NOMO-1 treated with dmso at 0.1 percent for 144 hours (cell line): Measurements from ENCODE around the gene TMEM62.
"Not testable (repeated sequence)": the region's sequence is repeated elsewhere in the genome, so short reads cannot be mapped to it uniquely, and the experiment has no call there.

Experiments used
- DNase-seq: peaks from one replicate; lab custom pipeline; 2025; ENCODE audit not compliant: unreplicated experiment; lab: John Stamatoyannopoulos, UW

TMEM62 gene

DNA sequence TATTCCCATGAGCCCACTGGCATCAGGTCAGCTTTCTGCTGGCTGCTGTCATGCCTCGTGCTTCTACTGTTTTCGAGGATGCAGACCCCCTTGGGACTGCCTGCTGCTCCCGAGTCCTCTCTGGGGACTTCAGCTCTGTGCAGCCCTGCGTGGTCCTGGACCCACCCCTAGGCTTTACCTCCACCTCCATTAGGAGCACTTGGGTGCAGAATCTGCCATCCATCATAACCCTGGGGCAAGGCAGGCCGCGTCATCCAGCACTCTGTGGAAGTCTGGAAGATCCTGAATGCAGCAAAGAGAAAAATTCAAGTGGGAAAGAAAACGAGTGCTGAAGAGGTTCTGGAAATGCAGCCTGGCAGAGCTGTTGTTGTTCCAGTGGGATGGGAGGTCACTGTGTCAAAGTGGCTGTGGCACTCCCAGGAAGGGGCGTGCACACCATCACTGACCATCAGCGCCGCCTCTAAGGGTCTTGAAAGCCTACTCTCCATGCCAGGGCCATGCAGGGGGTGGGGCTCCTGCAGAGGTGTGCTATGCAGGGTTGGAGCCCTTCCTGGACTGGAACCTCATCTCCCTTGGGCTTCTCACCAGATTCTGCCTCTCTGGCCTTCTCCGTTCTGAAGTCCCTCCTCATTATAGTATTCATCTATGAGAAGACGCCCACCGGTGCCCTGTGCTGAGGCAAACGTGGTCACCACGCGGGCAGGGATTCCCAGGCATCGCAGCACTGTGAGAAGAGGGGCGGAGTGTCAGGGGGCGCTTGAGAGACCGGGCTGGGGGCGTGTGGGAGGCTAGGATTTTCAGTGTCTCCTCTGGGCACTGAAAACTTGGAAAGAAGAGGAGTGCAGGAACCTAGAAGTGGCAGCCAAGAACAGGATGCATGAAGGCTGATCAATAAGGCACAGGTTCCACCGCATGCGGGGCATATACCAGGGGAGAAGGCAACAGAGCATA is 74.9 kb downstream of the TMEM62 start:
- DNase-seq: no peak

DNA sequence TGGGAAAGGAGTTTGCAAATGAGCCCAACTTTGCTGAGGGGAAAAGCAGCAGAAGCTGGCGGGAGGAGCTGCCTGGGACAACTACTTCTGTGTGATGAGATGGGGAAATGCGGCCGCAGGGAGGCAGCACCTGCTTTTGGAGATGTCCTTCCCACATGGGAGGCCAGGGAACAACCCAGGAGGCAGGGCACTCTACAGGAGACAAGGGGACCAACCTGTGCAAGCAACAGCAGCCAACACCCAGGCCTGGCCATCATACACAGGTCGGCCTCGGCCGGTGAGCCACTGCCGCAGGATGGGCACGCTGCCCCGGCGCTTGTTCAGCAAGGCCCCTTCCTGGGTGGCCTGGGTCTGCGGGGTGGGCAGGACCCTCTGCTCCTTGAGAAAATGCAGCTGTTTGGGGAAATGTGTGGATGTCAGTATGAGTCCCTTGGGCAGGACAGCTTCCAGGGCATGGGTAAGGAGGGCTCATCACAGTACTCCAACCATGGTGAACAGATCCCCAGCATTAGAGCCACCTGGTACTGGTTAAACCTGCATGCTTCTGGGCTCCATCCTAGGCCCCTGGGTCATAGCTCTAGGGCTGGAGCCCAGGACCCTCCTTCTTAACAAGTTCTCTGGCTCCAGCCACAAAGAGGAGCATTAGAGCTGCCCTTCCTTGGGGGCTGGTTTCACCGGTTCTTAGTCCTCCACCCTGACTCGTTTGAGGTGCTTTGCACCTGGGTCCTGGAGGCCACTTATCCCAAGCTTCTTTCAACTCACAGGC is 75.9 kb downstream of the TMEM62 start:
- no peak for DNase-seq

DNA sequence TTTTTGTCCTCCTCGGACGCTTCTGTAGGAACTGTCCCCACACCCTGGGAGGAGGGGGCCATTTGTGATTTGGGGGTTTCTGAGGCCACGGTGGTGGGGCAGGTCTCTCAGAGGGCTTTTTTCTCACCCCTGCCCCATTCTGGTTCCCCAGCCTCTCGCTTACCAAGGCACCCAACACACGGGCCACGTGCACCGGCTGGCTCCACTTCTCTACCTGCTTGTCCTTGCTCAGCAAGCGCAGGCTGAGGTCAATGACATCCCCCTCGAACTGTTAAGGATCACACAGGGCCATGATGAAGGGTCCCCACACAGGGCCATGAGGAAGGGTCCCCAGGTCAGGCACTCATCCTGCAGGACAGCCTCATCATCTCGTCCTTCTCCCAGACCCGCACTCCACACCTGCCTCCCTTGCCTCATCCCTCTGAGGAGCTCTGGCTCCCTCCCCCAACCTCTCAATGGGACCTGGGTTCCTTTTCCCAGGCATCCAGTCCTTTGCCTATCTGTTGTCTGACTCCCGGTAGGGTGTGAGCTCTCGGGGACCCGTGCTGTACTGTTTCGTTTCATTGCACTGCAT is 76.9 kb downstream of the TMEM62 start:
- no peak for DNase-seq

DNA sequence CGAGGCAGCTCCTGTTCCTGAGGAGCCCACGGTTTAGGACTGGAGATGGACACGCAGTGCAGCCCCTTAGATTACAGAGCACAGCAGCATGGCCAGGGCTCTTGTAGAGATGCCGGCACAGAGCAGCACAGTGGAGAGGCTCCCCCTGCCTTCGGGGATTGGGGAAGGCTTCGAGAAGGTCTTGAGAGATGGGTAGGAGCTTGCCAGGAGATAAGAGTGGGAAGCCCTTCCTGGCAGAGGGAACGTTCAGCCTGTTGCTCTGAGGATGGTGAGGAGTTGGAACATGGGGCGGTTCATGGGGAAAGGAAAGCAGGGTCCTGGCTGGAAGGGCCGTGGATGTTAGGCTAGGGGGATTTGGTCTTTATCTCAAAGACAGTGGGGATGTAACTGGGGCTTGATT is 77.4 kb downstream of the TMEM62 start:
- no peak for DNase-seq

DNA sequence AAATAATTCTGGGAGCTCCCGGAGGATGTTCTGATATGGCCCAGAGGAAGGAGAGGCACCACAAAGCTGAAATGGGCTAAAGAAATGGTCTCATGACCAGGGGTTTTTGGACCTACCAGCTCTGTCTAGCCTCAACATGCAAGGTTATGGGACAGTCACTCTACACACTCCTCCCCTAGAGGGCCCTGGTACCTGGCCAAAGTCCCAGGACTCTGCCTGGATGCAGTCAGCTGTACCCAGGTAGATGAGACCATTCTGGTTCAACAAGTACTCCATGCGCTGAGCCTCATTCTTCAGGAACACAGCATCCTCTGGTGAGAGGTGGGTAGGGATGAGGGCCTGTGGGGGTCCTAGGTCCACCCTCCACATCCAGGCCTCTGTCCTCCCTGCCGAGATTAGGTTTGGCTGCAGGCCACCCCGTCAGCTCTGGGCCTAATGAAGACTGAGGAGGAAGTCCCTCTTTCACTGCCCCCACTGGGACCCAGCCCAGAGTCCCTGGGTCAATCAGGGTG is 77.9 kb downstream of the TMEM62 start:
- DNase-seq: no peak

DNA sequence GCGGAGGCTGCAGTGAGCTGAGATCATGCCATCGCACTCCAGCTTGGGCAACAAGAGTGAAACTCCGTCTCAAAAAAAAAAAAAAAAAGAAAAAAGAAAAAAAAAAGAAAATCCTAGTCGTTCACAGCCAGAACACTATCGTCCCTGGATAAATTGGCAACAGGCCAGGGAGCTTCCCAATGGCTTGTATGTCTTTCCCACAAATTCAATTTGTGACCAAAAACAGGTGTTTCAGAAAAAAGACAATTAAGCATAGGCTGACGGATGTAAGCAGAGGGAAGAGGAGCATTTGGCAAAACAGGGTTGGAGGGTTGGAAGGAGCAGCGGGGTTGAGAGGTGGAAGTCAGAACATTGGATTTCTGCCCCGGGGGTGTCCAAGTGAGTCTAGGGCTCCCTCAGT is 78.9 kb downstream of the TMEM62 start:
- no peak for DNase-seq

DNA sequence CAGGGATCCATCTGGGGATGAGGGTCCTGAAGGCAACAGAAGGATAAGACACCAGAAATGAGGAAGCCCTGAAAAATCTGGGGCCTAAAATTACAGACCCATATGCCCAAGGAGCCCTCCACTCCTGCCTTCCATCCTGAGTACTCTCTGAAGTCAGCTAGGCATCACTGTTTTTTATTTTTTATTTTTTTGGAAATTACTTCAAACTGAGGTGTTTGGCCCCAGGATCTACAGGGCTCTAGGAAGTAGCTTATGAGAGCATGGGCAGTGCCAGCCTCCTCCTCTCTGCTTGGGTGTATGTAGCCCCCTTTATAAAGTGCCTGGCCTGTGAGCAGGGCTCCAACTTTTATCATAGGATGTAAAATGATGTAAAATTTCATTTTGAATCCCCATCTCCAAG is 79.6 kb downstream of the TMEM62 start:
- no peak for DNase-seq

DNA sequence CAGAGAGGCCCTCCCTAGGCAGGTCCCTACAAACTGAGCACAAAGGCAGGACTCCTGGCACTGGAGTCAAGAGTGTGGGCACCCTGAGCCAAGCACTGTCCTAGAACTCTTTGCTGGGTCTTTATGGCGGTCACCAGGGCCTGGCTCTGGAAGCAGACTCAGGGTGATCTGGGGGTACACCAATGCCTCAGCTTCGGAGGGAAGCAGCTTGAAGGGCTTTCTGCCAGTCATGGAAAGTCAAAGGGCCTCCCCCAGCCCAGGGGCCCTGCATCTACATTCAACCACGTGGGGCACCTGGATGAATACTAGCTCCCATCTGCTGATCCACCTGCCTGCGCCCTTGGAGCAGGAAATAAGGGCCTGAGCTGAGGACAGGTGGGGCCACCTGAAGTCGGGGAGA is 80.1 kb downstream of the TMEM62 start:
- no peak for DNase-seq

DNA sequence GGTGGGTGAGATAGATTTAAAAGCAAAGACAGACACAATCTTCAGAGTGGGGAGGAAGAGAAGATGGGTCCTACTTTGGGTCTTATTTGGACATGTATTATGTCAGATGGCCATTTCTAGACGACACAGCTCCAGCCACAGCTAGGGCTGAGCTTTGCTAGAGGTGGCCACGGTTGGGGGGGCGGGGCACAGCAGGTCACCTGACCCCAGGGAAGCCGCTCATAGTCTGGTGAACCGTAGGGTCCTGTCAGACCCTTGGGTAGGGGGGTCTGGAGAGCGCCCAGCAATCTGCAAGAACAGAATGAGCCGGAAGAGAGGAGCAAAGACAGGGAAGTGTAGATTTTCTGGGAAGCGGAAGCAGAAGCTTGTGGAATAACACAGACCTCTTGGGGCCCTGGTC is 80.8 kb downstream of the TMEM62 start:
- DNase-seq: no peak

DNA sequence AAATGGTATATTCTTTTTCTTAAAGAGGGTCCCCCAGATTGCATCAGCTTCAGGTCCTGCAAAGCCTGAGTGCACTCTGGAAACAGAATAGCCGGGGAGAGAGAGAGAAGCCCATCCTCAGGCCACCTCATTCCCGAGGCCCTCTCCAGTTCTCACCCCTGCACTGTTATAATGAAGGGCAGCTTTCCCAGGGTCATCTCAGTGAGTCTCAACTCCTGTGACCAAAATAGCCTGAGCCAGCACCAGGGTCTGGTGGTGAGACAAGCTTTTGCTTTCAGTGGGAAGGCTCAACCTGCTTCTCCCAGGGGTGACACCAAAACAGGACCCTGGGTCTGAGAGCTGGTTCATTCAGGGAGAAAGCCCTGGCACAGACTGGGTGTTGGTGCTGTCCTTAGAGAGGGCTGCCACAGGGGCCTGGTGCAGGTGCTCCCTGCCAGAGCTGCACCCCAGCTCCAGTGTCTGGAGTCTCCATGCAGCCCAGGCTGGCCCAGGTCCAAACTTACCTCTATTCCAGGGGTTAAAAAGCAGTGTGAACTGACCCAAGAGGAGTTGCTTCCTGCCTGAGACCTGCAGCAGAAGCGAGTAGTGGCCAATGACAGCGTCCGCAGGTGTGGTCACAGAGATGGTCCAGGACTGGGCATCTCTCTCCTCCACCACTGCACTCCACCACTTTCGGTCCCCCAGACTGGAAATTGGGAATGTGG is 81.4 kb downstream of the TMEM62 start:
- DNase-seq: no peak

DNA sequence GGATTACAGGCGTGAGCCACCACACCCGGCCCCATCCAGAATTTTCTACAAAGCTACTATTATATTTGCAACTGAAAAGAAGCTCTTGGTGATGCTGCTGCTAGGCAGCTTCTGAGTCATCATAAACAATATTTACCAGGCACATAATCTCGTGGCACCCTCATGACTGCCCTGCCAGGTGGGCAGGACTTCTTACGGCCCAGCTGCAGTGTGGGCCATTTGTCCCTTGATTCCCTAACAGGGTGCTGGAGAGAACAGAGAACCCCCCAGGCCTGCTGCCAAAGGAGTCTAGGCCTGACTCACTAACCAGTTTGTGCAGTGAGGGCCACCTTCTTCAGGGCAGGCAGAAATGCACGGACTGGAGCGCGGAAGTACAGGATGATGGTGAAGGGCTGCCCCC is 82.6 kb downstream of the TMEM62 start:
- no peak for DNase-seq

DNA sequence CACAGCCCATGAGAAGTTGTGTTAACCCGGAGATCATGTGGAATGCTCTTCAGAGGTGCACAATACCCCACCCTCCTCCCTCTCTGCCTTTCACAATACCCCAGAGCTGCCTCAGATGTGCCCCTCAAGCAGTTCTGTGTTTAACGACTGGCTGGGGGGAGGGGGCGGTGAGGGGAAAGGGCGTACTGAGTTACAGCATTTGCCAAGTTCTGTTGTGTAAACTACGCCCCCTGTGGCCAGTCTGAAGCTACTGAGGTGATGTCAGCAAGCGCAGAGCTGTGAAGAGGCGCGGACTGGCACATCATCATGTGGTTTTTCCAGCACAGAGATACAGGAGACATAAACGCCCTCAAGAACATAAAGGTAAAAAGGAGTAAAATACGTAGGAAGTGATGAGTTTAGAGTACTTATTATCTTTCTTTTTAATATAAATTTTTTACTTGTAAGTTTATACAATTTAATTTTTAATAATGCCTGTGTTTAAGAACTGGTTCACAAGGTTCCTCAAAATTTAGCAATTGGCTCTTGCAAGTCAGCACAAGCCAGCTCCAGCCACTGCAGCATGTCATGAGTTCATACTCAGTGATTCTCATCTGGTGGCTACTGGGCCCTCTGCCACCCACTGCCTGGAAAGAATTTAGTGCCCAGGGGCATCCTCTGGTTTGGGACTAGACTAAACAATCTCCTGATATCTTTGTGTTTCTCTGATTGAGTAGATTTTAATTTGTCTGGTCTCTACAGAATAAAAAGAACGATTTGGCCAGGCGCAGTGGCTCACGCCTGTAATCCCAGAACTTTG is 85.7 kb downstream of the TMEM62 start:
- no peak for DNase-seq

DNA sequence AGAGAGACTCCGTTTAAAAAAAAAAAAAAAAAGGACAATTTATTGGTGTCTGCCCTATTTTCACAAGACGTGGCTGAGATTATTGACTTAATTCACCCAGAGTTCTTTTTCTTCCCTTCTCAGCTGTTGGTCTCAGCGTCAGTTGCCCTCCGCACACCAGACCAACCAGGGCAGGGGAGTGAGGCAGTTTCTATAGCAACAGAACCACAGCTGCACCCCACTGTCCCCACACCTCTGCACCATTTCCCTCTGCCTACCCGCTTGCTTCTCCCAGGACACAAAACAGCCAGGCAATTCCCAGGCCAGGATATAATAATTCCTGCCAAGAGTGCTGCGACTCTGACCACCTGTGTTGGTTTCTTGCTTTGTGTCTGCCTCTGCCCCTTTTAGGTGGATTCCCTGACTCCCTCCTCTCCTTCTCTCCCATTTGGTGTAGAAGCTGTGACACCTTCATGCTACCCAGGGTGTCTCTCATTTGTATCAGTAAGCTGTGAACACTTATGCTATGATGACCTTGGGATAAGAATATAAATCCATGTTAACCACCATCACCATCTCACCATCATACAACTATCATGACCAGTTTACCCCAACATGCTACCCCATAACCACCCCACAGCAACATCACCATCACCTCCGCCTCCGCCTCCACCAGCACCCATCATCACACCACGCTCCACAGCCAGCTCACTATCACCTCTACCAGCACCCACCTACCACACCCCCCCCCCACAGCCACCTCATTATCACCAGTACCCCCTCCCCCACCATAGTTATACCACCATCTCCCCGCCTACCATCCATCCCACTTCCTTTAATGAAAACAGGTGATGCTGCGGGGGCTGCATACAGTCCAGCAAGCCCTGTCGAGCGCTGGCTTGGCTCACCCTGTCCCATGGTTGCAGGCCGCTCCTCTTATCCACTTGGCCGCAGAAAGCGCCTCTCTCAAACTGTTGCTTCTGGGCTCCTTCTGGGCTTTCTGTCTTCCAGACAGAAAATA is 86.8 kb downstream of the TMEM62 start:
- no peak for DNase-seq

DNA sequence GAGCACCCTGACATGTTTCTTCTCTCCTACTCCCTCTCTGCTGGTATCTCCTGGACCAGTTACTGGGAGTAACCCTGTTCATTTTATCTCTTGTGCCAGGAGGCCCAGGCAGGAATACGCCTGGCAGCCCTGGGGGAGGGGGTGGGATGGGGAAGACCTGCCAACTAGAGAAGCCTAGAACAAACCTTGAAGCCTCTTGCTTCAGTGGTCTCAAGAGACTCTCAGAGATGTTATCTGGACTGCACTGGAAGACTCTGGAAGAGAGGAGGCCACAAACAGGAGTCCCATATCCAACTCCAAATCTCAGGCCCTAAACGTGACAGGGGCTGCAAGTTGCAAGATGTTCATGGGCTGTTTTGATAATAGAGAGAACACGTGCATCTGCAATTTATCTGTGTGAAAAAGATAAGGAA is 87.6 kb downstream of the TMEM62 start, which contains the start of gene EPB42:
Gene EPB42, minus strand, starts transcription at position 28 of the 413 bp plus-strand sequence. CDS start 193 bp downstream, outside the sequence.
- DNase-seq: no peak

DNA sequence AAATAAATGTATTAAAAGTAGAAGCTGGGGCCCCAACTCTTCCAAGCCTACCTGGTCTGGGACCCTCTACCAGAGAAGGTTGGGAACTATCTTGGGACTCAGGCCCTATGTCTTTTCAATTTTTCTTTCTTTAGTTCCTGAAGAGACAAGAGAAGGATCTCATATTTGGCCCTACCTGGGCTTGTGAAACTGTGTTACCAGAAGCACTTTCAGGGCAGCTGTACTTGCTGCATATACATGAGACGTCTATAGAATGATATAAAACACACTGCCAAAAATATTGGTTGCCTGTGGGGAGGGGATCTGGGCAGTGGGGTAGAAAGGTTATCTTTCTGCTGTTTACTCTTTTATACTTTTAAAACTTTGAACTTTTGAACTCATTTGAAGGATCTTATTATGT is 88.0 kb downstream of the TMEM62 start:
- DNase-seq: no peak

DNA sequence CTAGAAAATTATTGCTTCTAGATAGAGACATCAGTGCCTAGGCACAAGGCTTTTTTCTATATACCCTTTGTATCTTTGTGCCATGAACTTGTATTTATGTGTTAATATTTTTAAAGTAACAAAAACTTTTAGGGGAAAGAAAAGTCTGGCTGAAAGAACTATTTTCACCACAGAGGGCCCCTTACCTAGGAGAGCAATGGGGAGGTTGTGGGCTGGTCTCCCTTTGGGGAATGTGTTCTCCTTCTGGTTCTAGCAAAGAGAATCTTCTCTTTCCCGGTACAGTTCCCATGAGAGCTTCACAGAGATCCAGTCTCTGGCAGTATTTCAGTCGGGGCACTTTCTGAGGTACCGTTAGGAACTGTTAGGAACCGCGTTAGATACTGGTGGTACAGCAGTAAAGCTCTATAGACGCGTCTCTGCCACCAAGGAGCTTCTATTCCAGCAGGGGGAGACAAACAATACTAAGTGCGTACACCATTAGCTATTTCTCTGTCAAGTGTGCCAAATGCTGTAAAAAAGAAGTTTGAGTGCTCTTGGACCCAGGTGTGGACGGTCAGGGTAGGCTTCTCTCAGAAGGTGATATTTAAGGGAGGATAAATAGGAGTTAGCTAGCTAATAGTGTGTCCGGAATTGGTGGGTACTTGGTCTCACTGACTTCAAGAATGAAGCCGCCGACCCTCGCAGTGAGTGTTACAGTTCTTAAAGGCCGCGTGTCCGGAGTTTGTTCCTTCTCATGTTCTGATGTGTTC is 92.0 kb downstream of the TMEM62 start:
- peak; percentile 29 for DNase-seq

DNA sequence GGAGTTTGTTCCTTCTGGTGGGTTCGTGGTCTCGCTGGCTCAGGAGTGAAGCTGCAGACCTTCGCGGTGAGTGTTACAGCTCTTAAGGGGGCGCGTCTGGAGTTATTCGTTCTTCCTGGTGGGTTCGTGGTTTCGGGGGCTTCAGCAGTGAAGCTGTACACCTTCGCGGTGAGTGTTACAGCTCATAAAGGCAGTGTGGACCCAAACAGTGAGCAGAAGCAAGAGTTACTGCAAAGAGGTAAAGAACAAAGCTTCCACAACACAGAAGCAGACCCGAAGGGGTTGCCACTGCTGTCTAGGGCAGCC is 92.5 kb downstream of the TMEM62 start:
- DNase-seq: not testable (repeated sequence)
